GM18517 (cell line): ENCODE measurements around the gene GPBP1.
"Not testable (repeated sequence)": the region's sequence is repeated elsewhere in the genome, so short reads cannot be mapped to it uniquely, and the experiment has no call there.

Source experiments
- ATAC-seq: cut with Tn5 transposase; IDR thresholded peaks from one replicate; pipeline ENCODE4 v1.9.1; 2021; ENCODE audit warnings: mild to moderate bottlenecking, moderate library complexity; ENCODE audit not compliant: unreplicated experiment

The GPBP1 gene

DNA sequence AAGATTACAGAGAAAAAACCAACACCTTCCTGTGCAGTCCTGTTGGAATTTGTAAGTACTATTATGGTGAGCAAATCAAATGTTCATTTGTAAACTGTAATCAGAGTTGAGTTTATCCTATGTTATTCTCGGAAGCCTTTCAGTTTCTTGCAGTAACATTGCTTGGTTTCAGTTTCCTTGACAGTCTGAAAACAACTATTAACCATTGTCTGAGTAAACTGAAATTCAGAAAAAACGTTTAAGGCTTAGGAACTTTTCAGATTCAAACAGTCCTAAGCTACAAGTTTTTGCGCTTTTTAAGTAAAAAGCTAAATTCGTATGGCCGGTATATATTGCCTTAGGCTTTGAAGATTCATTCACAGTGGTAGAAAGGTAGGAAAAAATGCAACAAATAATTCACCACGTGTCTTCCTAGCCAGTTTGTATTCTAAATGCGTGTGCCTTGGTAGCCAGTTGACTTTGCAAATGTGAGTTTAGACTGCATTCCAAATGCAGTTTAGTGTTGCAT, 2.5 kb downstream of the GPBP1 start:
- no peak for ATAC-seq

DNA sequence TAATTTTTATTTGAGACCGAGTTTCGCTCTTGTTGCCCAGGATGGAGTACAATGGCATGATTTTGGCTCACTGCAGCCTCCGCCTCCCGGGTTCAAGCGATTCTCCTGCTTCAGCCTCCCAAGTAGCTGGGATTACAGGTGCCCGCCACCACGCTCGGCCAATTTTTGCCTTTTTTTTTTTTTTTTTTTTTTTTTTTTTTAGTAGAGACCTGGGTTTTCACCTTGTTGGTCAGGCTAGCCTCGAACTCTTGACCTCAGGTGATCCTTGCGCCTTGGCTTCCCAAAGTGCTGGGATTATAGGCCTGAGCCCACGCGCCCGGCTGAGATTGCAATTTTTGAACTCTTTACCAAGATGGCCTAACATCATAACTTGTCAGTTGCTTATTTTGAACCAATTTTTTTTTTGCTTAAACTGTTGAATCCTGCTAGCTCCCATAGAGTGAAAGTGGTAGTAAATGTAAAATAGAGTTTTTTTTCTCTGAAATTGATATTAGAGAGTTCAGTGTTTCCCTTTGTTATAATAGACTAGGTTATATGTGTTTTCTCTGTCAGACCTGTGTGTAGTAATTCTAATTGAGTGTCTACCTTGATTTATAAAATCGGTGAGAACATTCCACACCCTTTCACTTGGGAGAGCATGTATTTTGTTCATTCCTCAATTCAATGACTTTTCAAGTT, 3.8 kb downstream of the GPBP1 start:
- no peak for ATAC-seq

DNA sequence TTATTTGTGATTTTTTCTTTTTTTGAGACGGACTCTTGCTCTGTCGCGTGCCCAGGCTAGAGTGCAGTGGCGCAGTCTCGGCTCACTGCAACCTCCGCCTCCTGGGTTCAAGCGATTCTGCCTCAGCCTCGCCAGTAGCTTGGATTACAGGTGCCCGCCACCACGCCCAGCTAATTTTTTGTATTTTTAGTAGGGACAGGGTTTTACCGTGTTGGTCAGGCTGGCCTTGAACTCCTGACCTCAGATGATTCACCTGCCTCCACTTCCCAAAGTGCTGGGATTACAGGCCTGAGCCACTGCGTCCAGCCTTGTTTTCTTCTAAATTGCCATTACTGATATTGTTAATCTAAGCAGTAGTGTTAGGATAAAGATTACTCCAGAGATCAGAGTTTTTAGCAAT, 4.4 kb downstream of the GPBP1 start:
- ATAC-seq, result not testable (repeated sequence)

- no peak for ATAC-seq
These were observed 5.7 kb downstream of the GPBP1 start for GRCh38 chr5:57179262-57180200.

- no peak for ATAC-seq
These were observed 7.3 kb downstream of the GPBP1 start for GRCh38 chr5:57181154-57181553.

DNA sequence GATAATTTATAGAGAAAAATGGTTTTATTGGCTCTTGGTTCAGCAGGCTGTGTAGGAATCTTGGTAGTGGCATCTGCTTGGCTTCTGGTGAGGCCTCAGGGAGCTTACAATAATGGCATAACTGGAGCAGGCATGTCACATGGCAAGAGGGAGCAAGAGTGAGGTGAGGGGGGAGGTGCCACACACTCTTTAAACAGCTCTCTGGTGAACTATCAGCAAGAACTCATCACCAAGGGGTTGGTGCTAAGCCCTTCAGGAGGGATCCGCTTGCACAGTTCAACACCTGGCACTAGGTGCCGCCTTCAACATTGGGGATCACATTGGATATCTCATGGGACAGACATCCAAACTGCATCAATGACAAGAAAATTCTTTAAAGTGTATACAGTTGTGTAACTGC, 10.5 kb downstream of the GPBP1 start:
- ATAC-seq, result no peak

GRCh38 chr5:57185313-57185712, 11.5 kb downstream of the GPBP1 start:
- no peak for ATAC-seq

GRCh38 chr5:57186194-57186593, 12.3 kb downstream of the GPBP1 start:
- ATAC-seq, result no peak

GRCh38 chr5:57187977-57188376, 14.1 kb downstream of the GPBP1 start:
- not testable (repeated sequence) for ATAC-seq

DNA sequence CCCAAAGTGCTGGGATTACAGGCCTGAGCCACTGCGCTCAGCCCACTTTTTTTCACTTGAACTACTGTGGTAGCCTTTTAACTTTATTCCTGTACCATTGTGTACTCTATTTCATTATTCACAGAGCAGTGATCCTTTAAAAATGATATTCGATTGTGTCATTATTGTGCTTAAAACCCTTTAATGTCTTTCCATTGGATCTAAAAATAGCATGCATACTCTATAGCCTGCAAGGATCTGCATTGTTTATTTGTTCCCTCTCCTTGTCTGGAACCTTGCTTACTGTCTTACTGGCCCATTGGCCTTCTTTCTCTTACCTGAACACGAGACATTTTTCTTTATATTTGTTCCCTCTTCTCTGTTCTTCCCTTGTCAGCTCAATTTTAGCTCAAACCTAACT, 15.7 kb downstream of the GPBP1 start:
- no peak for ATAC-seq

GRCh38 chr5:57190593-57190992, 16.7 kb downstream of the GPBP1 start:
- no peak for ATAC-seq

DNA sequence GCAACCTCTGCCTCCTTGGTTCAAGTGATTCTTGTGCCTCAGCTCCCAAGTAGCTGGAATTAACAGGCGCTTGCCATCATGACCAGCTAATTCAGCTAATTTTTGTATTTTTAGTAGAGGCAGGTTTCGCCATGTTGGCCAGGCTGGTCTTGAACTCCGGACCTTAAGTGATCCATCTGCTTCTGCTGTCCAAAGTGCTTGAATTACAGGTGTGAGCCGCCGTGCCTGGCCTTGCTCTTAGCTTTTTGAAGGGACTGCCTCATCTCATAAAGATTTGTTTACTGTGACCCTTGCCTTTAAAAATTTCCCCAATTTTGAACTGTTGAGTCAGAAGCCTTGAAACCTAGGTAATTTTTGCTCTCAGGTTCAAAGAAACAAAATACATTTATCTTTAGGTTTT, 17.3 kb downstream of the GPBP1 start:
- no peak for ATAC-seq

DNA sequence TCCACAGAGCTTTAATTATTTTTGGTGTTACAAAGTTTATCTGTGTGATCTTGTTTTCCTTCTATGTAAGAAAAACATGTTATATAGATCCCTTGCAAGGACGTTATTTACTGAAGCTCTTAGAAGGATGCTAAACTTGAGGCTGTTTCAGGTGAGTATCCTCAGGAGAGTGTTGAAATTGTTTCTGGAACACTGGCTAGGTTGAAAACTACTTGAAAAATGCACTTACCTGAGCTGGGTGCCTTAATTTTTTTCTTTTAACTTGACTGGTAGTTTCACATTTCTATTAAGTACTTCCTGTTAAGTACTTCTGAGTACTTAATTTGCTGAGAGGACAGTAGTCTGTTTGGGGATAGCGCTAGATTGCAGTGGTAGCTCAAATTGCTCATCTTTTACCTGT, 18.1 kb downstream of the GPBP1 start:
- no peak for ATAC-seq

- not testable (repeated sequence) for ATAC-seq
These were observed 19.0 kb downstream of the GPBP1 start for GRCh38 chr5:57192832-57193231.

GRCh38 chr5:57193757-57194413, 20.0 kb downstream of the GPBP1 start:
- ATAC-seq, result no peak

DNA sequence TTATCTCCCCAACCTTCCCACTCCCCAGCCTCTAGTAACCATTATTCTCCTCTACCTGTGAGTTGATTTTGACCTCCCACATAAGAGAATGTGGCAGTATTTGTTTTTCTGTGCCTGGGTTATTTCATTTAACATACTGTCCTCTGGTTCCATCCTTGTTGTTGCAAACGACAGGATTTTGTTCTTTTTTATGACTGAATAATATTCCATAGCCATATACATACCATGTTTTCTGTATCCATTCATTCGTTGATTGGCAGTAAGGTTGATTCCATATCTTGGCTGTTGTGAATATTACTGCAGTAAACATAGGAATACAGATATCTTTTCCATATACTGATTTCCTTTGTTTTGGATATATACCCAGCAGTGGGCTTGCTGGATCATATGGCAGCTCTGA, 20.8 kb downstream of the GPBP1 start:
- no peak for ATAC-seq

DNA sequence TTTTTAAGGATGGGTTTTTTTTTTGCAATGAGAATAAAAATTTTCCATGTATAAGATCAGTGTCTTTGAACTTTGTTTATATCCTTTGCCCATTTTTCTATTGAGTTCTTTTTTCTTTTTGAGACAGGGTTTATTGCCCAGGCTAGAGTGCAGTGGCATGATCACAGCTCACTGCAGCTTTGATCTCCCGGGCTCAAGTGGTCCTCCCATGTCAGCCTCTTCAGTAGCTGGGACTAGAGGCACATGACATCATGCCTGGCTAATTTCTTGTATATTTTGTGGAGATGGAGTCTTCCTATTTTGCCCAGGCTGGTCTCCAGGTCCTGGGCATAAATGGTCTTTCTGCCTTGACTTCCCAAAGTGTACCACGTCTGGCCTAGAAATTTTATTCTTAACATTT, 21.2 kb downstream of the GPBP1 start:
- no peak for ATAC-seq

DNA sequence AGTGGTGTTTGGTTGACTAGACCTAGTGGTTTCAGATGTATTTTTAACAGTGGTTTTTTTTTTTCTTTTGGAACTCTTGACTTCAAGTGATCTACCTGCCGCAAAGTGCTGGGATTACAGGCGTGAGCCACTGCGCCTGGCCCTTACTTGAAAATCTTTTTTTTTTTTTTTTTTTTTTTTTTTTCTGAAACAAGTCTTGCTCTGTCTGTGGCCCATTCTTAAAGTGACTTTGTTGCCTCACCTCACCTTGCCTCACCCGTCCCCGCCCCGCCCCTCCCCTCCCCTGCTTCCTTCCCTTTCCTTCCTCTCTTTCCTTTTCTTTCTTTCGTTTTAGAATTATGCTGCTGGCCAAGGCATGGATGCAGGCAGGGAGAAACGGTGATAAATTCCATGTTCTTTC, 26.0 kb downstream of the GPBP1 start:
- no peak for ATAC-seq

DNA sequence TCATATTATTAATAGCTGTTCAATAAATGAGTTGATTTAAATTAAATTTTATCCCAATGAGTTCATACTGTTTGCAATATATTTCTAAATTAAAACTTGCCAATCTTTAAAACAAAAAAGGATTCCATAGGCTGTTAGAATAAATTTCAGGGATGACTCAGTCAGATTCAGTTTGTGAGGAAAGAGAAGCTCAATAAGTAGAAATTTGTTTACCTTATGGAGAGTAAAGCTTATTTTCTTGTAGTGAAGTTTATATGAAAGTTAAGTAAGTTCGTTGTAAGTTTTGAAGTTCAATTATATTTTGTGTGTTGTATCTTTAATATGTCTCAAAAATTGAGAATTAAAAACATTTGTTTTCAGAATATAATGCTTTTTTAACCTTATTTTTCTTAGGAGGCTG, 29.0 kb downstream of the GPBP1 start:
- no peak for ATAC-seq

DNA sequence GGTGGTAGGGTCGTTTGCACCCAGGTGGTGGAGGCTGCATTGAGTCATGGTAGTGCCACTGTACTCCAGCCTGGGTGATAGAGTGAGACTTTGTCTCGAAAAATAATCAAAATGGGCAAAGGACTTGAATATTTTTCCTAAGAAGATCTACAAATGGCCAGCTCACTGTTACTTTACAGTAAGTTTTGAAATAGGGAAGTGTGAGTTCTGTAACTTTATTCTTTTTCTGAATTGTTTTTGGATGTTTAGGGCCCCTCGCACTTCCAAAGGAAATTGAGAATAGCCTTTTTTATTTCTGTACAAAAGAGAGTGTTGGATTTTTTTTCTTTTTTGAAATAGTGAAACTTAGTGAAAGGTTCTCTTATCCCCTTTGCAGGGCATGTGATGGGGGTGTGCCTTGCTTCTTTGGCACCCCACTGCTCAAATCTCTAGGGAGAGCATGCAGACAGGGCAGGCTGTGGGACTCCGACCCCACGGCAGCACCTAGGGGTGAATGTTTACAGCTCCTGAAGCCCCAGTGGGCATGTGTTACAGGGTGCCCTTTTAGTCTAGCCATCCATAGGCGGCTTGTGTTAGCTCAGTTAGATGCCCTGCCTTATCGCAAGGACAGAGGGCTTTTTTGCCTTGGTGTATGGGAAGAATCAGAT, 33.3 kb downstream of the GPBP1 start:
- ATAC-seq, result no peak

DNA sequence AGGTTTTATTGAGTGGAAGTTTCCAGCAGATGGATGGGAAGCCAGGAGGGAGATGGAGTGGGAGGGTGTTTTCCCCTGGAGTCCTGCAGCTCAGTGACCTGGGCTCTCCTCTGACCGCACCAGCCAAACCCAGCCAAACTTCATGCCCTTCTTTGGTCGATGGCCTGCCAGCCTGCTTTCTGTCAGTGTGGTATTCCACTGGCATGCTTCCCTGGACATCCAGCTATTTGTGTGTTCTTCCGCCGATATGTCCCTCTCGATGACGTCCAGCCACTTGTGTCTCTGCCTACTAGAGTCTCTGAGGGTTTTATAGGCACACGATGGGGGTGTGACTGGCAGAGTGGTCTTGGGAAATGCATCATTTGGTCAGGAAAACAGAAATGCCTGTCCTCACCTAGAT, 33.8 kb downstream of the GPBP1 start:
- no peak for ATAC-seq
